Smooth muscle cell (in vitro differentiated cells): Measurements from ENCODE around the gene EFHC1. TPM values are rescaled to one million over a fixed set of nuclear protein-coding genes. Genes with fewer than 3 reads are reported as not detected.

Experiments used
- DNase-seq: peaks from one replicate; lab custom pipeline; 2025; ENCODE audit not compliant: unreplicated experiment; lab: John Stamatoyannopoulos, UW
- H2AFZ ChIP-seq: fragments of 200-600 bp; sonication (generic); 2 replicates; pipeline ENCODE4 v1.6.0; 2016; ENCODE audit warnings: antibody characterized with exemption, low read depth, mild to moderate bottlenecking
- H3F3A ChIP-seq: fragments of 200-600 bp; sonication (generic); 2 replicates; pipeline ENCODE4 v1.6.0; 2017; ENCODE audit warnings: antibody characterized with exemption, low read depth
- H3K27ac ChIP-seq: fragments of 200-600 bp; sonication (generic); 2 replicates; pipeline ENCODE4 v1.5.1; 2016; ENCODE audit warnings: low read depth, mild to moderate bottlenecking
- H3K27me3 ChIP-seq: fragments of 200-600 bp; sonication (generic); 2 replicates; pipeline ENCODE4 v1.6.1; 2016; ENCODE audit warnings: low read depth, mild to moderate bottlenecking
- H3K36me3 ChIP-seq: fragments of 200-600 bp; sonication (generic); 2 replicates; pipeline ENCODE4 v1.5.1; 2016; ENCODE audit warnings: low read depth
- H3K4me1 ChIP-seq: fragments of 200-600 bp; sonication (generic); 2 replicates; pipeline ENCODE4 v1.5.1; 2016; ENCODE audit warnings: low read depth
- H3K4me2 ChIP-seq: fragments of 200-600 bp; sonication (generic); 2 replicates; pipeline ENCODE4 v1.6.0; 2016; ENCODE audit warnings: mild to moderate bottlenecking
- H3K4me3 ChIP-seq: fragments of 200-600 bp; sonication (generic); 2 replicates; pipeline ENCODE4 v1.5.1; 2016; ENCODE audit warnings: mild to moderate bottlenecking
- H3K79me2 ChIP-seq: fragments of 200-600 bp; sonication (generic); 2 replicates; pipeline ENCODE4 v1.6.0; 2016; ENCODE audit warnings: low read depth, mild to moderate bottlenecking
- H3K9ac ChIP-seq: fragments of 200-600 bp; sonication (generic); 2 replicates; pipeline ENCODE4 v1.6.0; 2016; ENCODE audit warnings: low read depth
- H3K9me3 ChIP-seq: fragments of 200-600 bp; sonication (generic); replicated peaks from 2 replicates; pipeline ENCODE4 v1.5.1; 2016; ENCODE audit warnings: low read depth
- H4K20me1 ChIP-seq: fragments of 200-600 bp; sonication (generic); 2 replicates; pipeline ENCODE4 v1.6.0; 2016; ENCODE audit warnings: low read depth
- CTCF ChIP-seq: fragments of 200-600 bp; sonication (generic); IDR thresholded peaks from 2 replicates; pipeline ENCODE4 v1.5.1; 2017; ENCODE audit warnings: borderline replicate concordance, mild to moderate bottlenecking, antibody characterized with exemption; ENCODE audit not compliant: insufficient read depth, poor library complexity, severe bottlenecking
- WGBS: methylation state at CpG from one replicate; pipeline ENCODE4 v1.1.7; 2016; ENCODE audit warnings: low lambda C conversion rate; 5-methylcytosine and 5-hydroxymethylcytosine counted together
- polyA plus RNA-seq: library from polyadenylated mRNA; unstranded; fragments of >200 nt; fragmentation: Nextera tagmentation; extraction: Ambion mirVana; gene quantifications from 2 replicates; pipeline ENCODE4 v1.2.1, GENCODE V29; 2016
- total RNA-seq: library from RNA; depleted of rRNA; stranded (reverse); fragments of >200 nt; gene quantifications from 2 replicates; pipeline ENCODE4 v1.2.3, GENCODE V29; 2014

EFHC1 gene
- total and polyA plus RNA-seq, 2 experiments from 2014 or later: 11.0 to 25.9 TPM

DNA sequence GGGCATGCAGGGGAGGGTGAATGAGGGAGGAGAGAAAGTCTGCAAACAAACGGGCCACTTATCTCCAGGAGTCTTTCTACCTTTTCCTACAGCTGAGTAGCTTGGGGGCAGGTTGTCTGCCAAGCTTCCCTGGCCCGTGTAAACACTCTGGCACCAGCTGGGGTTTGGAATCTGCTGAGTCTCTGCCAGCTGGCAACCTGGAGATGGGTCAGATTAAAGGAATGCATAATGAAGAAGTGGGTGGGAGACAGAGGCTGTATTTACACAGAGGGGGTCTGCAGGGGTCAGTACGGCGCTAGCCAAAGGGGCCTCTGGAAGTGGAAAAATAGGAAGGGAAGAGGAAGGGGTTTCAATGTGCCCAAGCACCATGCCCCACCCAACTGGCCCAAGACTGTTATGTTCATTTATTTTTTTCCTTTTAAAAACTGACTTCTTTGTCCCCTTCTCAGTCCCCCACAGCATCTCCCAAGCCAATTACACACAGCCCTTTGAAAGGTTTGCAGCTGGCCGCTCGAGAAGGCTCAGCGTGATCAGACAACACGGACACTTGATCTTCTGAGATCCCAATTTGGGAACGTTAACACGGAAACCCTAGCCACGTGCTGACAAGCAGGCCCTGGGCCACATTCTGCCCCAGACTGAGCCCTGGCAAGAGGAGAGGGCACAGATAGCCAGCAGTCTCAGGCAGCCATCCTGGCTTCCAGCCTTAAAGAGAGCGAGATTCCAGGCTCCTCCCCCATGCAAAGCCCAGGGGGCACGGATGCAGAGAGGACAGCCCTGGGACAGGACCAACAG lies 131.5 kb downstream of the EFHC1 start:
- no peak for DNase-seq
- Histone ChIP-seq H3K4me3 (no peak overlapping the region), H3K4me1 (peaks cover 20% of the 10 kb centered on the region), H3K36me3 (no peaks in the 10 kb centered on the region), H3K27me3 (no peaks in the 10 kb centered on the region), H3K27ac (peak overlapping the region; percentile 32), H3K4me2 (peak overlapping the region; percentile 46), H3K9ac (no peak overlapping the region), H2AFZ (no peak overlapping the region), H3F3A (no peaks in the 10 kb centered on the region), H3K9me3 (no peaks in the 10 kb centered on the region), H4K20me1 (peaks cover 52% of the 10 kb centered on the region), H3K79me2 (peaks cover 77% of the 10 kb centered on the region)
- 37% methylated on average over 13 of the region's 13 CpGs for WGBS
- TF ChIP-seq CTCF: no peak

DNA sequence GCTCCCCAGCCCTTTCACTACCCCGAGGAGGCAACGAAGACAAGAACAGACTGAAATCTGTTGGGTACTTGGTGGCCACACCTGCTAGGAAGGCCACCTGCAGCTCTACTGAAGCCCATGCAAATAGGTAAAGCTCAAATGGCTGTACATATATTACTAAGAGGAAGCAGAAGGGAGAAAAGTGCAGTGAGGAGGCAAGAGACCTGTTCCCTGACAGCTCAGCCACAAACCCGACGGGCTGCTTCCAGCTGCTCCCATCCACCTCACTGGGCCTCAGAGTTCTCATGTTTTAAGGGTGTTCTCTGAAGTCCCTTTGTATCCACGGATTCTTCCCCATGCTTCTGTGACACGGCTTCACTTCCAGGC lies 132.1 kb downstream of the EFHC1 start:
- peak overlapping the region; percentile 46 for H3K4me2 ChIP-seq
- peaks cover 22% of the 10 kb centered on the region for H3K4me1 ChIP-seq
- WGBS: 40% methylated on average over 6 of the region's 6 CpGs
- no peaks in the 10 kb centered on the region for H3K27me3 ChIP-seq
- DNase-seq: no peak
- no peak overlapping the region for H3K4me3 ChIP-seq
- no peaks in the 10 kb centered on the region for H3F3A ChIP-seq
- H3K9ac ChIP-seq: no peak overlapping the region
- no peak for TF ChIP-seq CTCF
- H3K79me2 ChIP-seq: peaks cover 78% of the 10 kb centered on the region
- no peak overlapping the region for H2AFZ ChIP-seq
- H4K20me1 ChIP-seq: peaks cover 53% of the 10 kb centered on the region
- H3K36me3 ChIP-seq: no peaks in the 10 kb centered on the region
- H3K9me3 ChIP-seq: no peaks in the 10 kb centered on the region
- H3K27ac ChIP-seq: peak overlapping the region; percentile 32

DNA sequence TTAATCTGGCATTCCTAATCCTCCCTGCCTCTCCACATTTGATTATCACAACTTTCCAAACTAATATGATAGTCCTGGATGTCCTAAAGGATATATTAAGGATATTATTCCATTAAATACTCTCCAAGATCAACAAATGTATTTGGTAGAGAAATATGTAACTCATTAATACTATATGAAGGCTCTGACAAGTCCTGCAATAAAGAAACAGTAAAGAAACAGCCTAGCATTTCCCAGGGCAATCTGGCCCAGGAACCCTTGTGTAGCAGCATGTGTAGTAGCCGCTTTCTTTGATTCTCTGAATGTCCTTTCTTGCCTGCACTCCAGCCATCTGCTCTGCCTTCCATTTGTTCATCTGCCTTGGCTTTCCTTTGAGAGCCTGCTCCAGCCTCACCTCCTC lies 133.0 kb downstream of the EFHC1 start:
- Histone ChIP-seq H3K27ac (no peak overlapping the region), H3K4me1 (peaks cover 31% of the 10 kb centered on the region)
- no peak for TF ChIP-seq CTCF

GRCh38 chr6:52553719-52554118 lies 133.6 kb downstream of the EFHC1 start:
- H3K27me3 ChIP-seq: no peaks in the 10 kb centered on the region
- H3K36me3 ChIP-seq: no peaks in the 10 kb centered on the region
- no peak overlapping the region for H3K9ac ChIP-seq
- H2AFZ ChIP-seq: no peak overlapping the region
- H3K79me2 ChIP-seq: peaks cover 66% of the 10 kb centered on the region
- WGBS: 100% methylated on average over 2 of the region's 2 CpGs
- peaks cover 8% of the 10 kb centered on the region for H3F3A ChIP-seq
- no peak overlapping the region for H3K4me3 ChIP-seq
- H3K9me3 ChIP-seq: no peaks in the 10 kb centered on the region
- no peak overlapping the region for H3K27ac ChIP-seq
- H4K20me1 ChIP-seq: peaks cover 59% of the 10 kb centered on the region
- no peak overlapping the region for H3K4me2 ChIP-seq
- DNase-seq: no peak
- peaks cover 33% of the 10 kb centered on the region for H3K4me1 ChIP-seq
- no peak for TF ChIP-seq CTCF

More for the DNA sequence above, 133.0 kb downstream of the EFHC1 start:
- Histone ChIP-seq H4K20me1 (peaks cover 59% of the 10 kb centered on the region), H3K4me2 (no peak overlapping the region), H3K9me3 (no peaks in the 10 kb centered on the region), H3F3A (peaks cover 5% of the 10 kb centered on the region), H3K4me3 (no peak overlapping the region), H3K79me2 (peaks cover 72% of the 10 kb centered on the region), H3K27me3 (no peaks in the 10 kb centered on the region), H3K36me3 (no peaks in the 10 kb centered on the region), H3K9ac (no peak overlapping the region), H2AFZ (no peak overlapping the region)
- DNase-seq: no peak
- 86% methylated on average over 1 of the region's 1 CpG for WGBS
